NCI-H69 (cell line): ENCODE measurements around the gene FKBP8.

Experiments
- DNase-seq: peaks from one replicate; lab custom pipeline; 2025; lab: John Stamatoyannopoulos, UW

The FKBP8 gene

GRCh38 chr19:18502246-18502637 lies 41.1 kb downstream of the FKBP8 start:
- DNase-seq = no peak

- no peak for DNase-seq
These were observed 41.5 kb downstream of the FKBP8 start for GRCh38 chr19:18501832-18502231.

GRCh38 chr19:18501351-18501750 lies 42.0 kb downstream of the FKBP8 start:
- no peak for DNase-seq

DNA sequence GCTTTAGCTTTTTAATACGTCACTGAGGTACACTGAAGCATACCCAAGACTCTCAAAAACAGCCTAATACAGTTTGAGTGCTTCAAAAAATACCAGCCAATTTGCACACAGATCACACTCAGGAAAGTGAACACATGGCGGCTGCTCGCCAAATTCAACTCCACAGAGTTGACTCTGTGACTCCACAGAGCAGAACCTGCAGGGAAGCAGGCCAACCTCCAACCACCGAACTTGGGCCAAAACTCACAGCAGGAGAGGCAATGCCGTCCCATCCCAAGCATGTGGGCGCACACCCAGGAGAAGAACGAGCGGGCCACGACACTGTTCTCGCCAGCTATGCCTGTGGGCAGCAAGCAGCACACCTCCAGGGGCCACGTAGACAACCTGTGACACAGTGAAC lies 42.6 kb downstream of the FKBP8 start:
- DNase-seq = no peak

GRCh38 chr19:18500376-18500775 lies 43.0 kb downstream of the FKBP8 start:
- DNase-seq = no peak

DNA sequence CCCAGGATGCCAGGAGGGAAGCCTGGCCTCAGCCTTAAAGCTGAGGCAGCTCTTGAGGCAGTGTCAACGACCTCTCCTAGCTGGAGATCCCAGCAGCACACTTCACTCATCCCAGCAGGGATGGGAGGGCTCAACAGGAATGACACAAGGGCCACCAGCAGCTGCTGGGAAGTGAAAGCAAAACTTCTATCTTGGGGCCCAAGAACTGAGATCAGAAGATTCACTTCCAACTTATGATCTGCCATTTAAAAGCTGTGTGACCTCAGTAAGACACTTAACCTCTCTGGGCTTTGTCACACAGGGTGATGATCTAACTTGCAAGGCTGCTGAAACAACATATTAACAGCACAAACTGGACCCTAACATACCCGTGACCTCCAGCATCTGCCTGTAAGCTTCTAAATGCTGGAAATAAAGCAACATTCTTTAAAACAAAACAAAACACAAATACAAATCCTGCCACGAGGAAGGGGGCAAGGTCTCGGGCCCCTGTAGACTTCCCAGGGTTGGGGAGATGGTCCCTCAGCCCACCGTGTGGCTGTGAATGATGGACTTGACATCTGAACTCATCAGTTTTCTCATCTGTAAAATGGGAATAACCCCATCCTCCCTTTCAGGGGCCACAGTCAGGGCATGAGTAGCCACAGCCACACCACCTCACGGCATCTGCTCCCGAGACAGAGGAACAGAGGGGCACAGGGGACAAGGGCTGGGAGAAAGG lies 44.2 kb downstream of the FKBP8 start:
- DNase-seq = no peak

DNA sequence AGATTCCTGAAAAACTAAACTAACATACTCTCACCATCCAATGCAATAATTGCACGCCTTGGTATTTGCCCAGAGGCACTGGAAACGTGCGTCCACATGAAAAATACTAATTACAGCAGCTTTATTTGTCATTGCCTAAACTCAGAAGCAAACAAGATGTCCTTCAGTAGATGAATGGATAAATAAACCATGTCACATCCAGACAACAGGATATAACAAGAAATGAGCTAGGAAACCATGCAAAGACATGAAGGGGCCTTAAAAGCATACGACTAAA lies 46.5 kb downstream of the FKBP8 start:
- peak; percentile 57 for DNase-seq

- peak; percentile 67 for DNase-seq
These were observed 47.0 kb downstream of the FKBP8 start for GRCh38 chr19:18496167-18496979.

GRCh38 chr19:18495204-18495911 lies 48.0 kb downstream of the FKBP8 start:
- no peak for DNase-seq

DNA sequence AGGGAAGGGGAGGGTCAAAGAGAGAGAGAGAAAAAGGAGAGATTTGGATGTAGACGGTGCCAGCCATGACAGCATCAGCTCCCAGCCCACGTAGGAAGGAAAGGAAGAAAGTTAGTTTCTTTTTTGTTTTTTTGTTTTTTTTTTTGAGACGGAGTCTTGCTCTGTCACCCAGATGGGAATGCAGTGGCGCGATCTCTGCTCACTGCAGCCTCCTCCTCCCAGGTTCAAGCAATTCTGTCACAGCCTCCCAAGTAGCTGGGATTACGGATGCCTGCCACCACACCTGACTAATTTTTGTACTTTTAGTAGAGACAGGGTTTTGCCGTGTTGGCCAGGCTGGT lies 49.1 kb downstream of the FKBP8 start:
- DNase-seq = no peak

DNA sequence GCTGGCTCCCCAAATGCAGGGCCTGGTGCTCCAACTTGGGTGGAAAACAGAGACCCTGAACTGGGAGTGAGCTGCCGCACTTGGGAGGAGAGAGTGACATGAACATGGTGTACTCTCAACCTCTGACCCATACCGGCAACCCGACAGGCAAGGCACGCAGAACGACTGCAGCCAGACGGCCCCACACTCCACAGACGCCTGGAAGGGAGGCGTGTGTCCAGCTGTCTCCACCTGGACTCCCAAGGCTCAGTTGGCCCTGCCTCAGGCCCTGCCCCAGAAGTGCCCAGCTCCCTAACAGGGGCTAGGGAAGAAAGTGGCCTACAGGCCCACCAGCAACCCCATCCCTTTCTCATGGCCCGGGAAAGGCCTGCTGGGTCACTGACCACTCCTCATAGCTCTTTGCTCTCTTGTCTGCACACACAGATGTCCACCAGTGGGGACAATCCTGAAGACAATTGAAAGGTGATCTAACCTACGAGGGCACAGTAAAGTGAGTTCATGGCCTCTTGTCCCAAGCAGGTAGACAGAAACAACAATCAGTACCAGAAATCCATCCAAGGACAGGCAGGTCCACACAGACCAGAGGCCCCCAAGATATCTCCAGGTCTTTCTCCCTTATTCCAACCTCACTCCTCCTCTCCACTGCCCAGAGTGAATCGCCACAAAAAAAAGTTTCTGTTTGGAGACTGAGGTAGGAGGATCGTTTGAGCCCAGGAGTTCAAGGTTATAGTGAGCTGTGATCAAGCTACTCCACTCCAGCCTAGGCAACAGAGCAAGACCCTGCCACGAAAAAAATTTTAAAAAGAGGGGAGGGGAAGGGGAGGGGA lies 49.7 kb downstream of the FKBP8 start:
- no peak for DNase-seq

GRCh38 chr19:18491995-18492953 lies 51.1 kb downstream of the FKBP8 start:
- no peak for DNase-seq

GRCh38 chr19:18490728-18491127 lies 52.6 kb downstream of the FKBP8 start:
- no peak for DNase-seq

DNA sequence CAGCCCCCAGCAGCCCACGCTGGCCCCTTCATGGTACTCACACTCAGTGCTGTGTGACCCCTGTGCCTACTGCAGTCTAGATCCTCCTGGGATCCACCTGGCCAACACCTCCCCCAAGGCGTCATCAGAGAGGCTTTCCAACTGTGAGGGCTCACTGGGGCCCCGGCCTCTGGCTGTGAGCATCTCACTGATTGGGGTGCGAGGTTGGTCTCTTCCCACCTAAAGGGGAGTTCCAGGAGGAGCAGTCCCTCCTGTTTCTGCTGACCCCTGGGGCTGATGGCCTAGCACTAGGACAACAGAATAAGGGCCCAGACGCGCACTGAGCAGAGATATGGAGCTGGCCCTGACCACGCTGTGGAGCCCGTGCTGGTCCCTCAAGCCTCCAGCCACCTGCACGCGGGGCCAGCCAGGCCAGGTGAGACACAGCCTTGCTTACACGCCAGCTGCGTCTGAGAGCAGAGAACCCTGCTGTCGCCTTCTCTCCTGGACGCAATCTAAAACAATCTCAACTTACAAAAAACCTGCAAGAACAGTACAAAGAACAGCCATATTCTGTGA lies 53.7 kb downstream of the FKBP8 start:
- DNase-seq = no peak

DNA sequence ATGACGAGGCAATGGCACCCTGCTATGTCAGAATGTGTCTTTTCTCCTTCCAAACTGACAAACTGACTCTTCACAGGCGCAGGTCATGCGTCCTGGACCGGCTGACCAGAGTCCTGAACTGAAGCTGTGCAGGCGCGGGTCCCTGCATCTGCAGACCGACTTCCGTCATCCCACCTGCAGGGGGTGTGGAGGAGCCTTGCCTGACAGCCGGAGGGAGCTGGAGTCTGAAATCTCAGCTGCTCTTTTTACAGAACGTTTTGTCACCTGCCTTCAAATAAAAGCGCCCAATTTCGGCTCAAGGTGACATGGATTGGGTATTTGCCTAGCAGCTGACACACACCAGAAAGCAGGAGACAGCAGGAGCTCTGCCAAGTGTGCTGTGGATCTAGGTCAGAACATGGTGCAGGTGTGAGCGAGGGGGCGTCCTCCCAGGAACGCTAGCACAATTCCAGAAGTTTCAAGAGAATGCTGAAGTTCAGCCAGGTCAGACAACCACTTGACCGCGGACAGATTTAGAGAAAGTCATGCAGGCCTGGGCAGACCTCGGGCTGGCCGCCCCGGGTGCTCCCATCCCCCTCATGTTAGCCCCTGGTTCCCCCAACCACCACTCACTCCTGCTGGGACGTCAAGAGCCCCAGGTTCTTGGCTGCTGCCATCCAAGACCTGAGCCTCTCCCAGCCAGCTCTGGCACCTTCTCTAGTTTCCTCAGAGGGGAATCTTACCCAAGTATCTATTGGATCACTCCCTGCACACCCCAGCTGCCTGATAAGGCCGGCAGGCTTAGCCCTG lies 54.3 kb downstream of the FKBP8 start:
- DNase-seq = peak; percentile 67

- DNase-seq = no peak
These were observed 55.0 kb downstream of the FKBP8 start for GRCh38 chr19:18488403-18488723.

DNA sequence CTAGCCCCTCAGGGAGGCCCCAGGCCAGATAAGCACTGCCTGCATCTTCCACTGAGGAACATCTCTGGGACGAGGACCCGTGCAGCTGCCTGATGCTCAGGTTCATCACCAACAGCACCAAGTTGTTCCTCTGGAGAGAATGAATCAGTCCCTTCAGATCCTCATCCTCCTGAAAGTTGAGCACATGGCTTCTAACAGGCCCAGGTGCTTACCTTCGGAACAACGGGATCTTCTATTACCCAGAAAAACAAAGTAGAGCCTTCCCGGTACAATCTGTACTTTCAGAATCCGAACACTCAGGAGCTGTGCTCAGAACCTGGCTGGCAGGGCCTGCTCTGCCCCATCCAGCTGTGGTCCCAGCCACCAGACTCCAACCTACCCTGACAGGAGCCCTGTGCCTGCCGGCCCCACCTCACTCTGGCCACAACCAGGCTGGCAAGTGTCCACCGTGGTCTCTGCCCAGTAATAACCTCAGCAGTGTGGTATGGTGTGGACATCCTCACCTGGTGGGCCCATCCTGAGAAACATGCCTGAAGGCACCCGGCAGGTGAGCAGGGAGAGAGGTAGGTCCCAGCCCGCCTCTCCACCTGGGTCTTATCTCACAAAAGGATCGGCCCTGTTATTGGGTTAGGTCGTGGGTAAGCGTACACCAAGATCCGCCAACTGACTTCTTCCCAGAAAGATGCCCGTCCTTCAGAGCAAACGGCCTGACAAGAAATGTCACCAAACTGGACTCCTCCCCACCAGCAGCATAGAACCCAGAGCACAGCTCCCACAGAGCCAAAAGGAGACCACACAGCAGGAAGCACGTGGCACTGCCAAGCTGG lies 55.6 kb downstream of the FKBP8 start:
- DNase-seq = peak; percentile 34

DNA sequence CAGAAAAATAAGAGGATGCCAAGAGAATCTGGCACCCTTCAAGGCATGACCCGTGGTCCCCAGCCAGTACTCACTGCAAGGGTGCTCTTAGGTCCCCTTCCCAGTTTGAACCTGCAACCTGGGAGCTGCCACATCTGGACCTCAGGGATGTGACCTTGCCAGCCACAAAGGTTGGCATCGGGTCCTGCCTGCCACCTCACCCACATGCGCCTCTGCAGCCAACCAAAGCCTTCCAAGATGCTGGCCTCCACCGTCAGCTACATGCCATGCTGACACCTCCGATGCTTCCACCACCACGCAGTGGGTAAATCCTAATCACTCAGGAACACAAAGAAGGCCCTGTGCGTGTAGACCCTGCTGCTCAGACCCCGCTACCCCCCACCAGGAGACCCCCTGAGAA lies 56.6 kb downstream of the FKBP8 start:
- no peak for DNase-seq

- DNase-seq = no peak
These were observed 58.4 kb downstream of the FKBP8 start for GRCh38 chr19:18484992-18485391.
